Adipocyte (in vitro differentiated cells): ENCODE results near the gene FOXK1.

ENCODE experiments used
- DNase-seq: peaks from one replicate; pipeline ENCODE4 v3.0.0-alpha.2; 2015; ENCODE audit warnings: low read depth
- H3K27me3 ChIP-seq: replicated peaks from 2 replicates; pipeline ENCODE4 v1.7.0; 2013; ENCODE audit warnings: mild to moderate bottlenecking, low read length, moderate library complexity; ENCODE audit not compliant: control insufficient read depth, insufficient read depth
- H3K36me3 ChIP-seq: 2 replicates; pipeline ENCODE4 v1.7.0; 2013; ENCODE audit warnings: low read length, mild to moderate bottlenecking, moderate library complexity; ENCODE audit not compliant: control insufficient read depth, insufficient read depth, severe bottlenecking
- H3K4me1 ChIP-seq: 2 replicates; pipeline ENCODE4 v1.7.0; 2013; ENCODE audit warnings: mild to moderate bottlenecking, low read length, moderate library complexity; ENCODE audit not compliant: control insufficient read depth, insufficient read depth
- H3K4me3 ChIP-seq: 2 replicates; pipeline ENCODE4 v1.7.0; 2013; ENCODE audit warnings: mild to moderate bottlenecking, low read length, moderate library complexity
- H3K9ac ChIP-seq: 2 replicates; pipeline ENCODE4 v1.7.0; 2013; ENCODE audit warnings: mild to moderate bottlenecking, low read length, moderate library complexity
- H3K9me3 ChIP-seq: 2 replicates; pipeline ENCODE4 v1.7.0; 2013; ENCODE audit warnings: mild to moderate bottlenecking, low read length, moderate library complexity; ENCODE audit not compliant: control insufficient read depth

The FOXK1 gene

GRCh38 chr7:4771737-4772136 lies 89.6 kb downstream of the FOXK1 start:
- Histone ChIP-seq H3K4me1 (peaks cover 12% of the 10 kb centered on the region), H3K9ac (no peak overlapping the region), H3K4me3 (no peak overlapping the region), H3K9me3 (no peaks in the 10 kb centered on the region), H3K27me3 (no peaks in the 10 kb centered on the region), H3K36me3 (peaks cover 14% of the 10 kb centered on the region)
- no peak for DNase-seq

DNA sequence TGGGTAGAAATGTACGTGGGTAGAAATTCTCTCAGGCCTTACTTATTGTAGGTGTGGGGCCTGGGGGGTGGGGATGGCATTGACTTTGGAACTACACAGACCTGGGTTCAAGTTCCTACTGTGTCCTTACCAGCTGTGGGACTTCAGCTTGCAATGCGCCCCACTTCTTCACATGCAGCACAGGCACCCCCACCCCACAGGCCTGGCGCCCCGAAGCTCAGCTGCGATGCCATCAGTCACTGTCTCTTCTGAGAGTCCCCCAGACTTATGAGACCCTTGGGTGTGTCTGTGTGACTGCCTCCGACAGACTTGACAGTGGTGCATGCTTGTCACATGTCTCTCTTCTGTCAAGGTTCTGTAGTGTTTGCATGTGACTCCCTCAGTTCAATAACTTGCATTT lies 90.2 kb downstream of the FOXK1 start:
- Histone ChIP-seq H3K4me1 (peaks cover 15% of the 10 kb centered on the region), H3K9ac (no peak overlapping the region), H3K27me3 (no peaks in the 10 kb centered on the region), H3K4me3 (no peak overlapping the region), H3K9me3 (no peaks in the 10 kb centered on the region), H3K36me3 (peaks cover 8% of the 10 kb centered on the region)
- no peak for DNase-seq

DNA sequence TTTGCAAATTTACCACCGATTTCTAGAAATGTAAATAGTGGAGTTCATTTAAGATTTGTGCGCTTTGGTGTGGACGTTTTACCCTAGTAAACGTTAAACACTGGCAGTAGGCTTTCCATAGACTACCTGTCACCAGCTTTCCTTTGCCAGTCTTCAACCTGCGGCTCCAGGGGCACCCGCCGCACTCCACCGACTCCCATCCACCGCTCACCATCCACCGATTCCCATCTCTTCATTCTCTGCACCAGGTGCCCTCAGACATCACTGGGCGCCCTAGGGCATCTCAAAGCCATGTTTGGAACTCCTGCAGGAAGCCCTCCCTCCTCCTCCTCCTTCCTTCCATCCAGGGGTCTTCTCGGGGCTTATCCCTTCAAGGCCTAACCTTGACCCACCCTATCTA lies 91.9 kb downstream of the FOXK1 start:
- Histone ChIP-seq H3K9me3 (no peaks in the 10 kb centered on the region), H3K36me3 (peaks cover 15% of the 10 kb centered on the region), H3K9ac (peak overlapping the region; percentile 96), H3K27me3 (no peaks in the 10 kb centered on the region), H3K4me1 (peaks cover 25% of the 10 kb centered on the region), H3K4me3 (peak overlapping the region; percentile 92)
- no peak for DNase-seq

GRCh38 chr7:4774658-4775249 lies 92.7 kb downstream of the FOXK1 start:
- DNase-seq, result peak; percentile 87
- peak overlapping the region; percentile 92 for H3K4me3 ChIP-seq
- peaks cover 15% of the 10 kb centered on the region for H3K36me3 ChIP-seq
- no peaks in the 10 kb centered on the region for H3K27me3 ChIP-seq
- peak overlapping the region; percentile 96 for H3K9ac ChIP-seq
- no peaks in the 10 kb centered on the region for H3K9me3 ChIP-seq
- H3K4me1 ChIP-seq, result peaks cover 25% of the 10 kb centered on the region

DNA sequence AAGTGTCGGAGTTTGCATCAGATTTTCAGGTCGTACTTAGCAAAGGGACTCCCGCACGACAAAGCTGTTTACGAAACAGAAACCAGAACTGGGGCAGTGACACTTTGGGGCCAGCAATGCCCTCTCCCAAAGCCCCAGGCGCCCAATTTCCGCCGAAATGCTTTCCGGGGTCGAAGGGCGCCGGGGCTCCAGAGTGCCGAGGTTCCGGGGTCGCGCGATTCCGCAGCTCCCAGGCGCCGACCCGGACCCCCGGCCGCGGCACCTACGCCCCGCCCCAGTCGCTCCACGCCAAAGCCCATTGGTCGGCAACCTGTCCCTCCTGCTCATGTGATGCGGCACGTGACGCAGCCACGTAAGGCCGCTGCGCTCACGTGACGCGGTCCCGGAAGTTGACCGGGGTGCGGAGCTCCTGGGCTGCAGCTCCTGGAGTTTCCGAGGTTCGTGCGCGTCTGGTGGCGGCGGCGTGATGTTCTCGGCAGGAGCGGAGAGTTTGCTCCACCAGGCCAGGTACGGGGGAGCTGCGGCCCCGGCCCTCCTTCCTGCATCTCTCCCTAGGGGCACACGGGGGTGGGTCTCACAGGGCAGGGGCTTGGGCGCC lies 93.3 kb downstream of the FOXK1 start, which contains the start of gene AP5Z1:
Gene AP5Z1 (plus strand): TSS at position 374 of the 598 bp plus-strand sequence. CDS start 93 bp downstream, at position 467.
- H3K9ac ChIP-seq, result peak within 1 kb of the TSS; percentile 96
- H3K27me3 ChIP-seq, result no peaks in the 10 kb centered on the region
- no peaks in the 10 kb centered on the region for H3K9me3 ChIP-seq
- peak; percentile 98 for DNase-seq
- H3K36me3 ChIP-seq, result peaks cover 15% of the 10 kb centered on the region
- peak within 1 kb of the TSS; percentile 92 for H3K4me3 ChIP-seq
- H3K4me1 ChIP-seq, result peaks cover 25% of the 10 kb centered on the region

DNA sequence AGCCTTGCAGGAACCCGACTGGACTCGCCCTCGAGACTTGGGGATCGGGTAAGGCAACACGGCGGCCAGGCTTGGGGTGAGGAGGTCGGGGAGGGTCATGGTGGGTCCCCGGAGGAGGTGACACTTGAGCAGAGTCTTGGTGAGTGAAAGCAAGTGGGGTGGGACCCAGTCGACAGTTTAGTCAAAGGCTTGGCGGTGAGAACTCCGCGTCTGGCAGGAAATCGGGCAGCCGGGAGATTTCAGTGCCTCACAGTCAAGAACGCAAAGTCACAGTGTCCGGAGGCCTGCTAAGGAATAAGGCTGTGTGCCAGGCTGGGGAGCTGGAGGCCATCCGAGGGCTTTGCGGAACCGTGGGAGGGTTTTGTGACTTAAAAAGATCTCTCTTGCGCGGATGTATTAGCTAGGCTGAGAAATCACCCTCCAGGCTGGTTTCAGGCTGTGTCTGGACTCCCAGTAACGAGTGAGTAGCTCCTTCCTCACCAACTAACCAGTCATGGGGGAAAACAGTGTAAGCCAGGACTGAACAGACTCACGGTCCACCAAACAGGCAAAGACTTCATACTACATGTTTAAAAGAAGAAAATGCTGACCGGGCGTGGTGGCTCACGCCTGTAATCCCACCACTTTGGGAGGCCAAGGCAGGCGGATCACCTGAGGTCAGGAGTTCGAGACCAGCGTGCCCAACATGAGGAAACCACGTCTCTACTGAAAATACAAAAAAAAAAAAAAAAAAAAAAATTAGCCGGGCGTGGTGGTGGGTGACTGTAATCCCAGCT lies 93.9 kb downstream of the FOXK1 start:
- Histone ChIP-seq H3K4me1 (peaks cover 25% of the 10 kb centered on the region), H3K4me3 (peak overlapping the region; percentile 92), H3K36me3 (peaks cover 21% of the 10 kb centered on the region), H3K9me3 (no peaks in the 10 kb centered on the region), H3K27me3 (no peaks in the 10 kb centered on the region), H3K9ac (peak overlapping the region; percentile 96)
- peak; percentile 69 for DNase-seq

- H3K4me3 ChIP-seq, result no peak overlapping the region
- H3K36me3 ChIP-seq, result peaks cover 47% of the 10 kb centered on the region
- H3K9me3 ChIP-seq, result no peaks in the 10 kb centered on the region
- no peak overlapping the region for H3K9ac ChIP-seq
- no peaks in the 10 kb centered on the region for H3K27me3 ChIP-seq
- no peak for DNase-seq
- peaks cover 23% of the 10 kb centered on the region for H3K4me1 ChIP-seq
Observed at GRCh38 chr7:4779118-4779517, 97.0 kb downstream of the FOXK1 start.

GRCh38 chr7:4781366-4782069 lies 99.4 kb downstream of the FOXK1 start:
- Histone ChIP-seq H3K9me3 (no peaks in the 10 kb centered on the region), H3K36me3 (peaks cover 70% of the 10 kb centered on the region), H3K9ac (no peak overlapping the region), H3K4me3 (no peak overlapping the region), H3K4me1 (peaks cover 15% of the 10 kb centered on the region), H3K27me3 (no peaks in the 10 kb centered on the region)
- no peak for DNase-seq

DNA sequence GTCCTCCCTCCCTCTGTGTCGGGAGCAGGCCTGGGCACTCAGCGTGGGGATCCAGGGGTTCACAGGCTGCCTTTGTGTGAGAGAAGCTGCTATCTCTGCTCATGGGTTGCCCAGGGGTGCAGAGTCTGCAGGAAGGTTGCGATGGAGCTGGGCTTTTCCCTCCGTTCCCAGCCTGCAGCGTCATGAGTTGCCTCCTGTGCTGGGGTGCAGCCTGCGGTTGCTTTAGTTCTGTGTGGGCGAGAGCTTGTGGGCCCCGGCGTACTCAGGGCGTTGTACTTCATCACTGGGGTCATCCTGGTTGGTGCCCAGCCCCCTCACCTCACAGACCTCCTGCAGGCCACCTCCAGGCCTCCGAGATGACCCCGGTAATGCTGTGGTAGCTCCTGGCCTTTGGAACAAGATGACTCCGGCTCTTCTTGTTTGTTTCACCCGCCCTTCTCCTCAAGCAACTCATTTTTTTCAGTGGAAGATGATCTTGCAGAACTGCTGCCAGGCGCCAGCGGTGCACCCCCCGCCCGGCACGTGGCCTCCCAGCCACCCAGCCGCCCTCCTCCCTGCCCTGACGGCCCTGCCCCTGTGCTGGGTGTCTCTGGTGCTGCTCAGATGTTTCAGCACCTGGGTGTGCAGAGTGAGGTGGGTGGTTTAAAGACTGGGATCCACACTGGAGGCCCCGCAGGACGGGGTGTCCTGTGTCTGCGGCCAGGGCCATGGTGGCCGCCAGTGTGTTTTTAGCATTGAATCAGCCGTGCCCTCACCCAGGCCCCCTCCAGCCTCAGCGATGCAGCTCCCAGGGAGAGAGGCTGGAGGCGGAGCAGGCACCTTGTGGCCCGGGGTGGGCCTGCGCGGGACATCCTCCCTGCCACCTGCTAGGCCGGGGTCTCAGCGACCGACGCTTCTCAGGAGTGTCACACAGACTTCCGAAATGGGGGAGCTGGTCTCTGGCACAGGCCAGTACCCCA lies 100.5 kb downstream of the FOXK1 start:
- Histone ChIP-seq H3K4me1 (peaks cover 7% of the 10 kb centered on the region), H3K4me3 (no peak overlapping the region), H3K27me3 (no peaks in the 10 kb centered on the region), H3K36me3 (peaks cover 79% of the 10 kb centered on the region), H3K9me3 (no peaks in the 10 kb centered on the region), H3K9ac (no peak overlapping the region)
- DNase-seq, result no peak

GRCh38 chr7:4783292-4783652 lies 101.2 kb downstream of the FOXK1 start:
- H3K9me3 ChIP-seq, result no peaks in the 10 kb centered on the region
- no peak overlapping the region for H3K9ac ChIP-seq
- DNase-seq, result no peak
- H3K27me3 ChIP-seq, result no peaks in the 10 kb centered on the region
- H3K4me1 ChIP-seq, result peaks cover 2% of the 10 kb centered on the region
- no peak overlapping the region for H3K4me3 ChIP-seq
- H3K36me3 ChIP-seq, result peaks cover 79% of the 10 kb centered on the region
